Keratinocyte (primary cell): ENCODE data around the gene GCM1. TPM values are rescaled to one million over a fixed set of nuclear protein-coding genes. Genes with fewer than 3 reads are reported as not detected.

Source experiments
- DNase-seq: peaks from one replicate; pipeline ENCODE4 v3.0.0-alpha.2; 2011; ENCODE audit warnings: low read depth, missing footprints, low spot score
- FAIRE-seq: peaks from 2 replicates; lab custom pipeline; 2011; peaks lifted over from hg19 to GRCh38; lab: Jason Lieb, UNC
- H2AFZ ChIP-seq: 2 replicates; pipeline ENCODE4 v1.6.0; 2012; ENCODE audit warnings: low read length, control low read depth, inconsistent platforms; ENCODE audit not compliant: control insufficient read depth
- H3K27ac ChIP-seq: 2 replicates; pipeline ENCODE4 v1.5.1; 2011; ENCODE audit warnings: low read length; ENCODE audit not compliant: control insufficient read depth, insufficient read depth
- H3K27me3 ChIP-seq: 3 replicates; pipeline ENCODE4 v1.6.0; 2011; ENCODE audit warnings: low read length; ENCODE audit not compliant: control insufficient read depth, insufficient read depth; ENCODE audit errors: extremely low read depth
- H3K36me3 ChIP-seq, 2 experiments: 2 replicates in 1 of 2; 3 replicates in 1 of 2; pipeline ENCODE4 v1.5.1; 2011; ENCODE audit warnings: low read length in 2 of 2, mild to moderate bottlenecking in 1 of 2; ENCODE audit not compliant: control insufficient read depth in 2 of 2, insufficient read depth in 2 of 2; ENCODE audit errors: extremely low read depth in 1 of 2
- H3K4me1 ChIP-seq: 3 replicates; pipeline ENCODE4 v1.5.1; 2011; ENCODE audit warnings: low read length; ENCODE audit not compliant: control insufficient read depth, insufficient read depth; ENCODE audit errors: extremely low read depth
- H3K4me2 ChIP-seq: 3 replicates; pipeline ENCODE4 v1.6.0; 2011; ENCODE audit warnings: low read depth, low read length; ENCODE audit not compliant: control insufficient read depth, insufficient read depth; ENCODE audit errors: extremely low read depth
- H3K4me3 ChIP-seq, 3 experiments: fragments of 200-600 bp in 1 of 3; sonication (generic) in 1 of 3; 2 replicates in 2 of 3; 3 replicates in 1 of 3; pipeline ENCODE4 v1.5.1; 2011 to 2016; ENCODE audit warnings: low read length in 3 of 3, mild to moderate bottlenecking in 3 of 3, control low read depth in 2 of 3, inconsistent platforms in 1 of 3, low read depth in 1 of 3, mixed read lengths in 1 of 3, mixed run types in 1 of 3, moderate library complexity in 1 of 3; ENCODE audit not compliant: control insufficient read depth in 2 of 3, insufficient read depth in 2 of 3; ENCODE audit errors: extremely low read depth in 1 of 3
- H3K79me2 ChIP-seq: 2 replicates; pipeline ENCODE4 v1.6.0; 2012; ENCODE audit warnings: low read length; ENCODE audit not compliant: control insufficient read depth, insufficient read depth
- H3K9ac ChIP-seq: 3 replicates; pipeline ENCODE4 v1.6.0; 2011; ENCODE audit warnings: low read length; ENCODE audit not compliant: control insufficient read depth, insufficient read depth; ENCODE audit errors: extremely low read depth
- H3K9me1 ChIP-seq: 3 replicates; pipeline ENCODE4 v1.6.0; 2011; ENCODE audit warnings: low read length; ENCODE audit not compliant: control insufficient read depth, insufficient read depth; ENCODE audit errors: extremely low read depth
- H3K9me3 ChIP-seq: 2 replicates; pipeline ENCODE4 v1.5.1; 2012; ENCODE audit warnings: low read depth, low read length; ENCODE audit not compliant: control insufficient read depth
- H4K20me1 ChIP-seq: 3 replicates; pipeline ENCODE4 v1.6.0; 2011; ENCODE audit warnings: low read length; ENCODE audit not compliant: control insufficient read depth, insufficient read depth; ENCODE audit errors: extremely low read depth
- CTCF ChIP-seq, 3 experiments: IDR thresholded peaks in 1 of 3; conservative IDR thresholded peaks in 1 of 3; optimal IDR thresholded peaks in 1 of 3; 2 replicates in 2 of 3; 3 replicates in 1 of 3; pipeline versions ENCODE3 to v1.5.1; 2011; ENCODE audit warnings: low read length in 3 of 3, mild to moderate bottlenecking in 3 of 3, moderate library complexity in 2 of 3, control low read depth in 1 of 3, inconsistent platforms in 1 of 3; ENCODE audit not compliant: insufficient read depth in 2 of 3; ENCODE audit errors: extremely low read depth in 1 of 3
- EZH2 ChIP-seq: IDR thresholded peaks from one replicate; pipeline ENCODE4 v1.6.1; 2012; ENCODE audit warnings: inconsistent platforms, mild to moderate bottlenecking, low read length, moderate library complexity
- dilution Hi-C: fragments of 300-500 bp; cut with MboI; formaldehyde crosslinking; loops from one replicate; pipeline ENCODE4 v1.7.0; 2020; ENCODE audit warnings: low sequenced_read_pairs; ENCODE audit not compliant: extremely low pct_ligation_motif_present
- polyA plus RNA-seq, 5 experiments: library from polyadenylated mRNA; depleted of rRNA in 3 of 5; stranded (reverse) in 3 of 5; stranded (forward) in 1 of 5; unstranded in 1 of 5; fragments of >200 nt; gene quantifications; 1 replicate in 1 of 5; 2 replicates in 3 of 5; 3 replicates in 1 of 5; pipeline versions ENCODE4 v1.2.1 to v1.2.3, GENCODE V29; 2011 to 2012; ENCODE audit warnings: missing spikeins in 2 of 5, low read depth in 1 of 5, low replicate concordance in 1 of 5

The GCM1 gene
- polyA plus RNA-seq, 1 donor (not counting 4 experiments of a cell fraction or from before 2014, with no cell fraction given): not detected

- Histone ChIP-seq H3K27ac (no peak overlapping the region), H3K4me1 (peaks cover 11% of the 10 kb centered on the region), H3K4me3 (no peak overlapping the region), H3K9me3 (no peaks in the 10 kb centered on the region), H2AFZ (no peak overlapping the region), H3K9ac (no peak overlapping the region), H3K79me2 (no peaks in the 10 kb centered on the region), H3K4me2 (no peak overlapping the region), H3K9me1 (no peaks in the 10 kb centered on the region), H4K20me1 (no peaks in the 10 kb centered on the region), H3K36me3 (no peaks in the 10 kb centered on the region), H3K27me3 (no peaks in the 10 kb centered on the region)
- TF ChIP-seq CTCF (optimal IDR thresholded peaks at IDR 0.05 in 1 of 3, IDR thresholded peaks at IDR 0.05 in 1 of 3, conservative IDR thresholded peaks at IDR 0.05 in 1 of 3; ENCODE audit: extremely low read depth in 1 of 3, insufficient read depth in 2 of 3, low read length in 3 of 3) (no peak), EZH2 (no peak)
- dilution Hi-C loops: no loop called here
- DNase-seq (no peak), FAIRE-seq (no peak)
Measured at GRCh38 chr6:53172468-53172803, 23.8 kb upstream of the GCM1 start.

DNA sequence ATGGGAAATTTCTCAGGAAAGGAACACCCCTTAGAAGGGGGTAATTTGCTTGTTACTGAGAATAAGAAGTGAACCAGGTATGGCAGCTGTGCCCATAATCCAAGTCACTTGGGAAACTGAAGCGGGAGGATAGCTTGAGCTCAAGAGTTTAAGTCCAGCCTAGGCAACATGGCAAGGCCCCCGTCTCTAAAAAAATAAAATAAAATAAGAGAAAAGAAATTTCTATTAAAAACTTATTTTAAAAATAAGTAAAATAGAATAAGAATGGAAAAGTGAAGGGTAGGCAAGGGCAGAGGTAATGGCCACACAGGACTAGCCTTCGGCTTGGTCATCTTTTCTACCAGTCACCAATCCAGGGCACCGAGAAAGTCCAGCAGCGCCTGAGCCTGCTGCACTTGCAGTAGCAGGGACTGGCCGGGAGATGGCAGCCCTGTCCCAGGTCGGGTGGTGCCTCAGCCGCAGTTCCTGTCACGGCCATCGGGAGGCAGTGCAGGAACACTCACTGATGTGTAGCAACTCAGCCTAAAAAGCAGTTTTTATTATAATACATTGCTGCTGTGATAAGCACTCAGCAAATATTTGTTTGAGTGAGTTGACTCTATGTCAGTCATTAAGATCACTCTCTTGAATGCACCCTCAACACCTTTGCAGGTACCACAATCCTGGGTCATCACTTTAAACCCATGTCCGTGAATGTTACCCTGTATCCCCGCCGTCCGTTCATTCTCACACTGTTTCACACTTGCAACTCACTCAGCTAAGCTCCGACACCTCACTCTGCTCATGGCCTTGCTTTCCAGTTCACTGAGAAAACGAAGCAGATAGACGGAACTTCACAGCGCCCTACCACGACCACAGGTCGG, 23.2 kb upstream of the GCM1 start:
- no peaks in the 10 kb centered on the region for H3K9me1 ChIP-seq
- H4K20me1 ChIP-seq: no peaks in the 10 kb centered on the region
- no peaks in the 10 kb centered on the region for H3K36me3 ChIP-seq
- peak; percentile 75 for FAIRE-seq
- H3K4me2 ChIP-seq: no peak overlapping the region
- no peaks in the 10 kb centered on the region for H3K79me2 ChIP-seq
- no peaks in the 10 kb centered on the region for H3K27me3 ChIP-seq
- DNase-seq: no peak
- H3K4me1 ChIP-seq: peaks cover 11% of the 10 kb centered on the region
- no peak overlapping the region for H3K4me3 ChIP-seq
- H3K27ac ChIP-seq: no peak overlapping the region
- H3K9ac ChIP-seq: no peak overlapping the region
- no peaks in the 10 kb centered on the region for H3K9me3 ChIP-seq
- H2AFZ ChIP-seq: no peak overlapping the region
- dilution Hi-C loops: no loop called here
- TF ChIP-seq CTCF (optimal IDR thresholded peaks at IDR 0.05 in 1 of 3, IDR thresholded peaks at IDR 0.05 in 1 of 3, conservative IDR thresholded peaks at IDR 0.05 in 1 of 3; ENCODE audit: extremely low read depth in 1 of 3, insufficient read depth in 2 of 3, low read length in 3 of 3) (peak; percentile 100), EZH2 (no peak)
